GM23338 (cell line): ENCODE data around the gene NPAS3. TPM values are rescaled to one million over a fixed set of nuclear protein-coding genes. Genes with fewer than 3 reads are reported as not detected.

Experiments
- ATAC-seq: fragments of 200-7000 bp; cut with Tn5 transposase; 3 replicates; pipeline ENCODE4 v1.9.1; 2020
- DNase-seq: peaks from one replicate; pipeline ENCODE4 v3.0.0-alpha.2; 2015; ENCODE audit warnings: low spot score
- H2AFZ ChIP-seq: fragments of 200-600 bp; sonication (generic); 2 replicates; pipeline ENCODE4 v1.8.0; 2016; ENCODE audit warnings: antibody characterized with exemption, mild to moderate bottlenecking, moderate library complexity
- H3F3A ChIP-seq: fragments of 200-600 bp; sonication (generic); replicated peaks from 2 replicates; pipeline ENCODE4 v1.8.0; 2017; ENCODE audit warnings: antibody characterized with exemption, mixed run types, low read depth
- H3K27ac ChIP-seq: fragments of 200-600 bp; sonication (generic); 2 replicates; pipeline ENCODE4 v1.6.1; 2016; ENCODE audit warnings: low read depth
- H3K27me3 ChIP-seq: fragments of 200-600 bp; sonication (generic); 2 replicates; pipeline ENCODE4 v1.8.0; 2016; ENCODE audit warnings: mild to moderate bottlenecking, mixed run types, moderate library complexity; ENCODE audit not compliant: insufficient read depth
- H3K36me3 ChIP-seq: fragments of 200-600 bp; sonication (generic); 2 replicates; pipeline ENCODE4 v1.8.0; 2016; ENCODE audit warnings: mild to moderate bottlenecking; ENCODE audit not compliant: insufficient read depth
- H3K4me1 ChIP-seq: fragments of 200-600 bp; sonication (generic); 2 replicates; pipeline ENCODE4 v1.8.0; 2016; ENCODE audit warnings: mild to moderate bottlenecking, moderate library complexity; ENCODE audit not compliant: insufficient read depth
- H3K4me2 ChIP-seq: fragments of 200-600 bp; sonication (generic); 2 replicates; pipeline ENCODE4 v1.7.1; 2017; ENCODE audit warnings: mixed run types
- H3K4me3 ChIP-seq: fragments of 200-600 bp; sonication (generic); 2 replicates; pipeline ENCODE4 v1.6.1; 2016; ENCODE audit warnings: mixed run types
- H3K79me2 ChIP-seq: fragments of 200-600 bp; sonication (generic); replicated peaks from 2 replicates; pipeline ENCODE4 v1.8.0; 2017; ENCODE audit warnings: mild to moderate bottlenecking; ENCODE audit not compliant: insufficient read depth
- H3K9me2 ChIP-seq: fragments of 200-600 bp; sonication (generic); 2 replicates; pipeline ENCODE4 v1.8.0; 2017; ENCODE audit not compliant: insufficient read depth
- H4K20me1 ChIP-seq: fragments of 200-600 bp; sonication (generic); replicated peaks from 2 replicates; pipeline ENCODE4 v1.8.0; 2017; ENCODE audit warnings: mild to moderate bottlenecking; ENCODE audit not compliant: insufficient read depth
- H3K27ac Mint-ChIP-seq: 2 replicates; pipeline ENCODE4 v1.8.0; 2020; ENCODE audit warnings: inconsistent platforms, mild to moderate bottlenecking, moderate library complexity, mixed read lengths
- H3K27me3 Mint-ChIP-seq: 3 replicates; pipeline ENCODE4 v1.8.0; 2022; ENCODE audit warnings: low read depth, mild to moderate bottlenecking, moderate library complexity, mixed read lengths, inconsistent platforms; ENCODE audit not compliant: insufficient read depth, poor library complexity
- H3K36me3 Mint-ChIP-seq: 3 replicates; pipeline ENCODE4 v1.8.0; 2021; ENCODE audit warnings: low read depth, mild to moderate bottlenecking, inconsistent platforms, moderate library complexity, mixed read lengths
- H3K4me1 Mint-ChIP-seq: 3 replicates; pipeline ENCODE4 v1.8.0; 2020; ENCODE audit warnings: mild to moderate bottlenecking, inconsistent platforms, mixed read lengths
- H3K4me3 Mint-ChIP-seq: 3 replicates; pipeline ENCODE4 v1.8.0; 2021; ENCODE audit warnings: moderate library complexity, mild to moderate bottlenecking, inconsistent platforms, mixed read lengths
- H3K9me3 Mint-ChIP-seq: 3 replicates; pipeline ENCODE4 v1.8.0; 2020; ENCODE audit warnings: moderate library complexity, mild to moderate bottlenecking, inconsistent platforms, mixed read lengths
- CREB1 ChIP-seq: fragments of 250-450 bp; sonication (Bioruptor Pico); IDR thresholded peaks from 2 replicates; pipeline ENCODE4 v1.5.0; 2020; ENCODE audit warnings: low read depth, mild to moderate bottlenecking, moderate library complexity
- ETS1 ChIP-seq: IDR thresholded peaks from 2 replicates; pipeline ENCODE4 v1.6.1; 2016; ENCODE audit warnings: antibody characterized with exemption
- EZH2 ChIP-seq: fragments of 200-600 bp; sonication (generic); IDR thresholded peaks from one replicate; pipeline ENCODE4 v1.8.0; 2017; ENCODE audit warnings: antibody characterized with exemption, mild to moderate bottlenecking, low read depth; ENCODE audit not compliant: unreplicated experiment
- EZH2phosphoT487 ChIP-seq: fragments of 200-600 bp; sonication (generic); IDR thresholded peaks from one replicate; pipeline ENCODE4 v1.8.1; 2018; ENCODE audit warnings: antibody characterized with exemption; ENCODE audit not compliant: unreplicated experiment
- JUNB ChIP-seq: IDR thresholded peaks from one replicate; pipeline ENCODE4 v1.6.1; 2016; ENCODE audit warnings: antibody characterized with exemption; ENCODE audit not compliant: unreplicated experiment
- NANOG ChIP-seq: IDR thresholded peaks from 2 replicates; pipeline ENCODE4 v1.6.1; 2016; ENCODE audit warnings: antibody characterized with exemption, borderline replicate concordance
- POLR2AphosphoS5 ChIP-seq: IDR thresholded peaks from 2 replicates; pipeline ENCODE4 v1.6.1; 2016; ENCODE audit warnings: antibody characterized with exemption, low read depth
- REST ChIP-seq: IDR thresholded peaks from one replicate; pipeline ENCODE4 v1.6.1; 2018; ENCODE audit warnings: antibody characterized with exemption; ENCODE audit not compliant: unreplicated experiment
- STAT1 ChIP-seq: IDR thresholded peaks from one replicate; pipeline ENCODE4 v1.6.1; 2016; ENCODE audit warnings: antibody characterized with exemption; ENCODE audit not compliant: unreplicated experiment
- ZNF114 ChIP-seq: fragments of 250-450 bp; sonication (Bioruptor Pico); IDR thresholded peaks from 2 replicates; pipeline ENCODE4 v1.5.0; 2020; ENCODE audit warnings: mild to moderate bottlenecking, moderate library complexity
- ZNF331 ChIP-seq: fragments of 250-450 bp; sonication (Bioruptor Pico); IDR thresholded peaks from 2 replicates; pipeline ENCODE4 v1.5.0; 2020; ENCODE audit warnings: low read depth, mild to moderate bottlenecking, moderate library complexity
- ZNF462 ChIP-seq: fragments of 250-450 bp; sonication (Bioruptor Pico); IDR thresholded peaks from 2 replicates; pipeline ENCODE4 v1.5.0; 2020; ENCODE audit warnings: mild to moderate bottlenecking, moderate library complexity
- polyA plus RNA-seq: library from polyadenylated mRNA; unstranded; fragments of >200 nt; fragmentation: Nextera tagmentation; extraction: Ambion mirVana; gene quantifications from 2 replicates; pipeline ENCODE4 v1.2.1, GENCODE V29; 2016
- total RNA-seq: library from RNA; depleted of rRNA; stranded (reverse); fragments of >200 nt; shearing (Covaris generic); gene quantifications from 2 replicates; pipeline ENCODE4 v1.2.3, GENCODE V29; 2014
- TF ChIP-seq, protein P1 (sequence below), 2 experiments: fragments of 200-600 bp in 1 of 2; sonication (generic) in 1 of 2; conservative IDR thresholded peaks; 2 replicates each; pipeline versions ENCODE4 v1.5.1 to v1.6.1; 2016 to 2017; ENCODE audit warnings: antibody characterized with exemption in 2 of 2, low read depth in 2 of 2, mild to moderate bottlenecking in 2 of 2, moderate library complexity in 1 of 2

The NPAS3 gene
- total and polyA plus RNA-seq, 2 experiments from 2014 or later, result 0.17 to 0.19 TPM

DNA sequence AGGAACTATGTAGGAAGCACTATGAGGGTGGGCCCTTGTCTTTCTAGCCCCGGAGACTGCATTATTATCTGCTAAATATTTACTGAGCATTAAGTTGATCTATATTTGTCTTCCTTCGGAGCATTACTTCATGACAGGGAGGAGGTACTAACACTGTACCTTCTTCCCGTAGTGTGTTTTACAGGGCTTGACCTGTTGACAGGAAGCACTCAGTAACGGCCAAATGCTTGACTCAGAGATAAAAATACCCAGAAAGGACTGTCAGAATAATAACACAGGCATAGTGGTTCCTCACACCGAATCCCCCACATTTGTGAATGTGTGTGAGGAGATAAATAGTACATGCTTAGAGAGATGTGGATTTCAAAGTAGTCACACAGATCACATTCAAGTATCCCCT is 545.6 kb downstream of the NPAS3 start:
- H3K4me2 ChIP-seq, result no peak overlapping the region
- DNase-seq (no peak), ATAC-seq (no peak)
- no peaks in the 10 kb centered on the region for H3K27me3 ChIP-seq
- no peaks in the 10 kb centered on the region for H3K36me3 Mint-ChIP-seq
- H2AFZ ChIP-seq, result no peak overlapping the region
- peaks cover 27% of the 10 kb centered on the region for H3K4me1 ChIP-seq
- no peaks in the 10 kb centered on the region for H3F3A ChIP-seq
- TF ChIP-seq POLR2AphosphoS5, result no peak
- no peak for TF ChIP-seq CREB1 (CRISPR knock-in tag)
- TF ChIP-seq EZH2phosphoT487, result no peak
- no peak for TF ChIP-seq EZH2
- TF ChIP-seq ZNF114, result no peak
- no peak for TF ChIP-seq ETS1
- TF ChIP-seq ZNF331 (CRISPR knock-in tag), result no peak
- TF ChIP-seq STAT1, result no peak
- TF ChIP-seq JUNB, result no peak
- TF ChIP-seq ZNF462 (CRISPR knock-in tag), result no peak
- TF ChIP-seq, protein P1, sequence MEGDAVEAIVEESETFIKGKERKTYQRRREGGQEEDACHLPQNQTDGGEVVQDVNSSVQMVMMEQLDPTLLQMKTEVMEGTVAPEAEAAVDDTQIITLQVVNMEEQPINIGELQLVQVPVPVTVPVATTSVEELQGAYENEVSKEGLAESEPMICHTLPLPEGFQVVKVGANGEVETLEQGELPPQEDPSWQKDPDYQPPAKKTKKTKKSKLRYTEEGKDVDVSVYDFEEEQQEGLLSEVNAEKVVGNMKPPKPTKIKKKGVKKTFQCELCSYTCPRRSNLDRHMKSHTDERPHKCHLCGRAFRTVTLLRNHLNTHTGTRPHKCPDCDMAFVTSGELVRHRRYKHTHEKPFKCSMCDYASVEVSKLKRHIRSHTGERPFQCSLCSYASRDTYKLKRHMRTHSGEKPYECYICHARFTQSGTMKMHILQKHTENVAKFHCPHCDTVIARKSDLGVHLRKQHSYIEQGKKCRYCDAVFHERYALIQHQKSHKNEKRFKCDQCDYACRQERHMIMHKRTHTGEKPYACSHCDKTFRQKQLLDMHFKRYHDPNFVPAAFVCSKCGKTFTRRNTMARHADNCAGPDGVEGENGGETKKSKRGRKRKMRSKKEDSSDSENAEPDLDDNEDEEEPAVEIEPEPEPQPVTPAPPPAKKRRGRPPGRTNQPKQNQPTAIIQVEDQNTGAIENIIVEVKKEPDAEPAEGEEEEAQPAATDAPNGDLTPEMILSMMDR (conservative IDR thresholded peaks at IDR 0.05; ENCODE audit: low read depth in 2 of 2), result no peak
- TF ChIP-seq NANOG, result no peak
- no peak for TF ChIP-seq REST
- no peaks in the 10 kb centered on the region for H3K79me2 ChIP-seq
- no peaks in the 10 kb centered on the region for H3K9me3 Mint-ChIP-seq
- peaks cover 44% of the 10 kb centered on the region for H3K4me1 Mint-ChIP-seq
- no peaks in the 10 kb centered on the region for H3K36me3 ChIP-seq
- H4K20me1 ChIP-seq, result no peaks in the 10 kb centered on the region
- no peak overlapping the region for H3K27ac ChIP-seq
- H3K27me3 Mint-ChIP-seq, result peaks cover 4% of the 10 kb centered on the region
- no peaks in the 10 kb centered on the region for H3K9me2 ChIP-seq
- no peak overlapping the region for H3K4me3 Mint-ChIP-seq
- H3K27ac Mint-ChIP-seq, result no peak overlapping the region
- H3K4me3 ChIP-seq, result no peak overlapping the region
